Neural cell (in vitro differentiated cells): ENCODE results near the gene TIMP4.

Experiments used
- EP300 ChIP-seq: fragments of 450-650 bp; conservative IDR thresholded peaks from 2 replicates; pipeline ENCODE4 v1.6.1; 2014; ENCODE audit warnings: antibody characterized with exemption, mild to moderate bottlenecking, moderate library complexity; ENCODE audit not compliant: poor library complexity, severe bottlenecking
- EZH2 ChIP-seq: fragments of 200-600, 300-800 bp; shearing (Covaris generic), sonication (generic); IDR thresholded peaks from 2 replicates; pipeline ENCODE4 v1.6.1; 2014; ENCODE audit warnings: antibody characterized with exemption, low read length, borderline replicate concordance, mild to moderate bottlenecking; ENCODE audit not compliant: insufficient read depth, poor library complexity, severe bottlenecking
- MXI1 ChIP-seq: fragments of 450-650 bp; conservative IDR thresholded peaks from 2 replicates; pipeline ENCODE4 v1.6.1; 2014; ENCODE audit warnings: antibody characterized with exemption, mild to moderate bottlenecking; ENCODE audit not compliant: poor library complexity, severe bottlenecking
- POLR2AphosphoS5 ChIP-seq: IDR thresholded peaks from 2 replicates; pipeline ENCODE4 v1.6.1; 2012
- RAD21 ChIP-seq: fragments of 450-650 bp; conservative IDR thresholded peaks from 2 replicates; pipeline ENCODE4 v1.6.1; 2014; ENCODE audit warnings: antibody characterized with exemption, mild to moderate bottlenecking, moderate library complexity
- SMC3 ChIP-seq: fragments of 450-650 bp; conservative IDR thresholded peaks from 2 replicates; pipeline ENCODE4 v1.6.1; 2014; ENCODE audit warnings: antibody characterized with exemption, mild to moderate bottlenecking, moderate library complexity; ENCODE audit not compliant: poor library complexity
- TAF1 ChIP-seq: IDR thresholded peaks from 2 replicates; pipeline ENCODE4 v1.6.1; 2012; ENCODE audit warnings: low read depth
- TF ChIP-seq, protein P1 (sequence below): fragments of 450-650 bp; IDR thresholded peaks from 2 replicates; pipeline ENCODE4 v1.5.1; 2014; ENCODE audit warnings: antibody characterized with exemption, mild to moderate bottlenecking, moderate library complexity; ENCODE audit not compliant: poor library complexity, severe bottlenecking

DNA sequence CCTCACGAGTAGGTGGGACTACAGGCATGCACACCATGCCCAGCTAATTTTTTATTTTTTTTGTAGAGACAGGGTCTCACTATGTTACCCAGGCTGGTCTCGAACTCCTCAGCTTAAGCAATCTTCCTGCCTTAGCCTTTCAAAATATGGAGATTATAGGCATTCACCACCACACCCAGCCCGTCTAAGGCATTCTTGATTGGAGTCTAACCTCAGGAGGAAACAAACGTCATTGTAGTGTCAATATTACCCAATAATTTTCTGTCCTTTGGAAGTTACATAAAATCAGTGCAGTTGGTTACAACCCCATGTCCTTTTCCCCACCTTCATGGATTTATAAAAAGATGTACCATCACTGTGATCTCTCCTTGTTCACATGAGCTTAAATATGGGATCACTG is 41.8 kb downstream of the TIMP4 start:
- TF ChIP-seq, protein P1, sequence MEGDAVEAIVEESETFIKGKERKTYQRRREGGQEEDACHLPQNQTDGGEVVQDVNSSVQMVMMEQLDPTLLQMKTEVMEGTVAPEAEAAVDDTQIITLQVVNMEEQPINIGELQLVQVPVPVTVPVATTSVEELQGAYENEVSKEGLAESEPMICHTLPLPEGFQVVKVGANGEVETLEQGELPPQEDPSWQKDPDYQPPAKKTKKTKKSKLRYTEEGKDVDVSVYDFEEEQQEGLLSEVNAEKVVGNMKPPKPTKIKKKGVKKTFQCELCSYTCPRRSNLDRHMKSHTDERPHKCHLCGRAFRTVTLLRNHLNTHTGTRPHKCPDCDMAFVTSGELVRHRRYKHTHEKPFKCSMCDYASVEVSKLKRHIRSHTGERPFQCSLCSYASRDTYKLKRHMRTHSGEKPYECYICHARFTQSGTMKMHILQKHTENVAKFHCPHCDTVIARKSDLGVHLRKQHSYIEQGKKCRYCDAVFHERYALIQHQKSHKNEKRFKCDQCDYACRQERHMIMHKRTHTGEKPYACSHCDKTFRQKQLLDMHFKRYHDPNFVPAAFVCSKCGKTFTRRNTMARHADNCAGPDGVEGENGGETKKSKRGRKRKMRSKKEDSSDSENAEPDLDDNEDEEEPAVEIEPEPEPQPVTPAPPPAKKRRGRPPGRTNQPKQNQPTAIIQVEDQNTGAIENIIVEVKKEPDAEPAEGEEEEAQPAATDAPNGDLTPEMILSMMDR = no peak
- TF ChIP-seq SMC3 (no peak), EZH2 (no peak), POLR2AphosphoS5 (no peak), TAF1 (no peak), MXI1 (no peak), EP300 (no peak), RAD21 (no peak)
